HG03025 (cell line): ENCODE data around the gene NR2C2.
"Not testable (repeated sequence)": the region's sequence is repeated elsewhere in the genome, so short reads cannot be mapped to it uniquely, and the experiment has no call there.

ENCODE experiments used
- ATAC-seq: cut with Tn5 transposase; IDR thresholded peaks from one replicate; pipeline ENCODE4 v1.9.1; 2021; ENCODE audit warnings: mild to moderate bottlenecking, moderate library complexity; ENCODE audit not compliant: unreplicated experiment, low FRiP score

The NR2C2 gene

DNA sequence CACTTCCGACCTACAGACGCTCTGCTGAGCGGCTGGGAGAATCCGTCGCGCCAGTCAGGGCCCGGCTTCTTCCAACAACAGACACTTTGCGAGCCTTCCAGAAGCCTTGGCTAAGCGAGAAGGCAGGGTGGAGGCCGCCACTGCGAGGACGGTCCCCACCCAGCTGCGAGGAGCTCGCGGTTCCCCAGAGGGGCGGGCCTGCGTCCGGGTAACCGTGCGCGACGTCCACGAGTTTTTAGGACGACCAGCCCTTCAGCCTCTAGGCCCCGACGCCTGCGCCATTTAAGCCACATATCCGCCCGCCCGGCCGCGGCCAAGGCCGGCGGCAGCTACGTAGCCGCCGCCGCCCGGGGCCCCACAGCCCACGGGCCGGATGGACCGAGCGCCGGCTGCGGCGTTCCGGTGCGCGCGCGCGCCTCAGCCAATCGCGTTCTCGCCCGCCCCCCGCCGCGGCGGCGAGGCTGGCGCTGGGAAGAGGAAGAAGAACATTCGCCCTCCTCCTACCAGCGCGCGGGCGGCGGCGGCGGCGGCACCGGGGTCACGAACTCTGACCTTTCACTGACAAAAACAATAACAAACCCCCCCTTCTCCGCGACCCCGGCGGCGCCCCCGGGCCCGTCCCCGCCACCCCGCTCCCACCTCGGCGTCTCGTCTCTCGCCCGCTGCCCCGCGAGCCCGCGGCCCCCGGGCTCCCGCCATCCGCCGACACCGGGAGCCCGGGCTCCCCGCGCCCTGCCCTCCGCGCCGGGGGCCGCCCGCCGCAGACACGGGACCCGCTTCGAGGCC is at the start of gene NR2C2:
Gene NR2C2 (plus strand): TSS at position 484 of the 786 bp plus-strand sequence. CDS start 56,332 bp downstream, outside the sequence.
- peak; percentile 53 for ATAC-seq

DNA sequence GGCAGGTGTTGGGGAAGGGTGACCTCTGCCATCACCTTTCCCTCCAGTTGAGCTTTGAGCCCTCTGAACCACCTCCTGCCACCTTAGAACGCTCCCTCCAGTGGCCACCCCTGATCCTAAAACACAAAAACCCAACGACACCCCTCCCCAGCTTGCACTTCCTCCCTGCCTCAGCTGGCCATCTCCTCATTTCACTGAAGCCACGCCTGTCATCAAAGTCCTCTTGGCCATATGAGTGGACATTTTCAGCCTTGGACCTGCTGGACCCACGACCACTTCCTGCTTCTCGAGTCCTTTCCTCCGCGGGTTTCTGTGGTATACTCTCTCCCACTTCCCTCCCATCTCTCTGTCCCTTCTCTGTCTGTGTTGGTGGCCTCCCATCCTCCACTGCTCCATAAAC is 48.5 kb upstream of the NR2C2 start:
- ATAC-seq: no peak

DNA sequence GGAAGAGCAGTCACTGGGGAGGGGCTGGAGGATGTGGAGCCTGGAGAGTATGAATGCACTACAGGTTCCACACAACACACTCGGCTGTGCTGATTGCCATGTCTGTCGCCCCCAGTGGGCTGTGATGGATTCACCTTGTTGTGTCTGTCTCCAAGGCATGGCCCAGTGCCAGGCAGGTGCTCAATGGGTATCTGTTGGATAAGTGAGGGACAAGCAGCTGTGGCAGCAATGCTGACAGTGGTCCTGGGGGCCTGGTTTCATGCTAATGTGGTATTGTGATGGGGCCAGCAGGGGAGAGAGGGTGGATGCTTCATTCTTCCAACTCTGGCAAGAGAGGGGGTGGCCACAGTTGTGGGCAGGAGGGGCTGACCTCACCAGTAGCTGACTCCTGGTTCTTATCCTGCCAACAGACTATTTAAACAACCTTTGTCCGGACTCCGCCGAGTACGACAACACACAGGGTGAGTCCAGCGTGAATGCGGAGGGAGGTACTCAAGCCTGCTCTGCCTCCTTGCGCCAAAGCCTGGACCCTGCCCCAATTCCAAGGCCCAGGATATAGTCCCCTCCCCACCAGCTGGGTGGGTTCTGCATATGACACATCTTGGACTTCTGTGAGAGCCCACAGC is 47.3 kb upstream of the NR2C2 start:
- no peak for ATAC-seq

DNA sequence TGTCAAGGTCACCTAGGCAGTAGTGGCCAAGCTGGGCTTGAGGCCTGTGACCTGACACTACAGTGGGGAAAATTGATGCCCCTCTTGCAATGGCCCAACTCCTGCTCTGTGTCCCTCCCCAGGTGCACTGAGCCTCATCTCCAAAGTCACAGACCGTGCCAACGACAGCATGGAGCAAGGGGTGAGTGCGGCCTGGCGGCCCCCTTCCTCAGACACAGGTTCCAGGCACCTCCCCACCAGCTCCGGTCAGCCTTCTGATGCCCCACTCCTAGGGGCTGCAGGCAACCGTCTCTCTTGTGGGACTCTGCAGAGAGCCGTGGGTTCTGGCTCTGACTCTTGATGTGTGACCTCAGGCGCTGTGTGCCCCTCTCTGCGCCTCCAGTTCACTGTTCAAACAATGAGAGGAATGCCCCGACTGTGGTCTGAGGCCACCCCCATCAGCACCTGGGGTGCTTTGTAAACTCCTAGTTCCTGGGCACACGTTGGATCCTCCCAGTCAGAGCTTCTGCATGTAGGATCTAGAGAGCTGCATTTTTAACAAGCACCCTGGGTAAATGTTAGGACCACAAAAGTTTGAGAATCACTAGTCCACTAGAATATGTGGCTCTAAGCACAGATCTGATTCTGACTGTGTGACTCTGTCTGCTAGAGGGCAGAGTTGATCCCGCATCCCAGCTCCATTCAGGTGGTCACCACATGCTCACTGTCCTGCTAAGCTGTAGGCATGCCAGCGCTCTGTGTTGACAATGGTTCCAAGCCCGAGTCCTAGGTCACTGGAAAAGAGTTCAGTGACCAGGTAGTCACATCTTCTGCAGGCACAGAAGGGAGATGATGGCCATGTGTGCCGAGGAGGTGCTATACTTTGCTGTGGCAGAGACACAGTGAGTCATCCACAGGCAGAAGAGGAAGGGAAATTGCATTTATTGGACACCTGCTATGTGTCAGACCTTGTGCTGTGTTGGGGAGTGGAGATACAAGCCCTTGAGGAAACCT is 46.2 kb upstream of the NR2C2 start:
- no peak for ATAC-seq

DNA sequence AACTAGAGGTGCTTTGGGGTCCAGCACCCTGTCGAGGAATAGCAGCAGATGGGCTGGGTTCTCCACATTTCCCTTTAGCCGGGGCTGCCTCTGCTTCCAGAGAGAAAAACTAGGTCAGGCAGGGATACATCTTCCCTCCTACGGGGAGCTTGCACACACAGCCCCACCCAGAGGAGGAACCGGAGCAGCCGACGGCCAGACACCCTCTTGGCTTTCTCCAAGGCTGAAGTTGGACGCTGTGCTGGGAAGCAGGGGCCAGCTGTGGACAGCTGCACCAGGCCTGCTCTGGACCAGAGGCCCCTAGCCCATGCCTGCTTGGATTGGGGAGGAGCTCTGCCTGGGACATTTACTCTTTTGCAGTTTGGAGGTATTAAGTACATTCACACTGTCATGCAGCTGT is 44.7 kb upstream of the NR2C2 start:
- no peak for ATAC-seq

DNA sequence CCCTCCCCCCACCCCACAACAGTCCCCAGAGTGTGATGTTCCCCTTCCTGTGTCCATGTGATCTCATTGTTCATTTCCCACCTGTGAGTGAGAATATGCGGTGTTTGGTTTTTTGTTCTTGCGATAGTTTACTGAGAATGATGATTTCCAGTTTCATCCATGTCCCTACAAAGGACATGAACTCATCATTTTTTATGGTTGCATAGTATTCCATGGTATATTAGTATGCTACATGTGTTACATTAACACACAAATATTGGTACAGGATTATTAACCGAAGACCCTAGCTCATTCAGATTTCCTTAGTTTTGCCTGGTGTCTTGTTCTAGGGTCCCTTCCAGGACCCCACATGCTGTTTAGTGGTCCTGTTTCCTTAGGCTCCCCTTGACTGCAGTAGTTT is 43.9 kb upstream of the NR2C2 start:
- ATAC-seq: not testable (repeated sequence)

DNA sequence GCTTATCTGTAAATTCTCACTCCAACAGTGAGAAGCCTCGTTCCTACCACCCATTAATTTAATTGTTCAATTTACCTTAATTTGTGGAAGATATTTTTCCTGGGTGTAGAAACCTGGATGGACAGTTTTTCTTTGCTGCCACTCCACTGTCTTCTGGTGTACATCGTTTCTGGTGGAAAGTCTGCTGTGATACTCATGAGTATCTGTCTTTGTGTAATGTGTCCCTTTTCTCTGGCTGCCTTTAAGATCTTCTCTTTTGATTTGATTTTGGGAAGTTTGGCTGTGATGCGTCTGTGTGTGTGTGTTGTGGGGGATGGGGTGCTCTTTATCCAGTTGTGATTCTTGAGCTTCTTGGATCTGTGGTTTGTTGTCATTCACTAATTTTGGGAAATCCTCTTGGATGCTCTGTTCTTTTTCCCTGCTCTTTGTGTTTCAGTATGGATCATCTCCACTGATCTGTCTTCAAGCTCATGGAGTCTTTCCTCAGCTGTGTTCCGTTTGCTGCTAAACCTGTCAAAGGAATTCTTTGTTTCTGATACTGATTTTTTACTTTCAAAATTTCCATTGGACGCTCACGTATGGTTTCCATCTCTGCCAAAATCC is 42.2 kb upstream of the NR2C2 start:
- ATAC-seq: no peak

DNA sequence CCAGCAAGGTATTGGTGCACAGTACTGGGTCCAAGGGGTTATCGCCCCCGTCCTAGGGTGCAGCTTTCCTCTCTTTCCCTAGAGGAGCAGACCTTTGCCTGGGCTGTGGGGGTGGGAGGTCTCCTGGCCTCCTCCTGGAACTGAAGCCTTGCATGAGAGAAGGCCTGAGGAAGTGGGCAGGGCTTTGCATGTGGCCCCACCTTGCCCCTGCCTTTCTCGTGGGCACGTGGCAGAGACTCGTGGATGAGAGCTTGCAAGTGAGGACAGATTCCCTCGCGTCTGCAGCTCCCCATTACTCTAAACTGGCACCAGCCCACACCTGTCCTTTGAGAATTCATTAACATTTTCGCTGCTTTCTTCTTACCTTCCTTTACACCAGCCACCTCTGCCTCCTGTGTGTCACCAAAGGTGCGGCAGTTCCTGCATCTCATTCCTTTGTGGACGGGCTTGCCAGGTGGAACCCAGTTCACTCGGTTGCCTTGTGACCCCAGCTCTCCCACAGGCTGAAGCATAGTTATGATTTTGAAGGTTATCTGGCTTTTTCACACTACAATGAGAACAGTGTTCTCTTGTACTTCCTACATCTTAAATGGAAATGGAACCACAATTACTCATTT is 40.9 kb upstream of the NR2C2 start:
- ATAC-seq: no peak

DNA sequence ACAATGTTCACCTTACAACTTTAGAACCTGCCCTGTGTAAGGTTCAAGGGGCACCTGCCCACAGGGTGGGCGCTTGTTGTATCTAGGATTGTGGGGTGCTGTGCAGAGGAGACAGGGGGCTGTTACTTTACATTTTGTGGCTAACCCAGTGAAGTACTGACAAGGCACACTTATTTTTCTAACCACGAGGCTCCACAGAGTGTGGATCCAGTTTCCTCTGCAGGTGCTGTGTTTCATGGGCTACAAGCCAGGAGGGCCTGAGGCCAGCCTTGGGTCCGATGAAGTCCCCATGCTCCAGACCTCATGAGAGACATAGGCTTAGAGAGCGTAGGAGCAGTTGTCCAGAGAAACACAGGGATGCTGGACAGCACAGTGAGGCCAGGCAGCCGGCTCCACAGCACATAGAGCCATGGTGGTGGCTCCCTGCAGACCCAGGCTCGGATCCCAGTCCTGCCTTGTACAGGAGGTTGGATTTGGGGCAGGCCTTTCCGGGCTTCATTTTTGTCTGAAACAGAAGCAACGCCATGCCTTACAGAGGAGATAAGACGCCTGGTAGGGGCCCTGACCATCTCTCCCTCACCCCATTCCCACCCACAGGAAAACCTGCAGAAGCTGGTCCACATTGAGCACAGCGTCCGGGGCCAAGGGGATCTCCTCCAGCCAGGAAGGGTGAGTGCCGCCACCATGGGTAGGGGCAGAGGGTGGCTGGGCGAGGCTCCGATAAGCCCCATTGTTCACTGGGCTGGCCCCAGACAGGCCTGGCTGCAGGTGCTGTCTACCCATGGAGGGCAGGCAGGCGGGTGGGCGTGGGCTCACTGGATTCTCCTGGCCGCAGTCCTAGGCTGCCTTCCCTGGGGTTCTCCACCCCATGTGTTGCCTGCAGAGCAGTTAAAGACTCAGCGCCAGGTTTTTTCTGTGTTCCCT is 40.1 kb upstream of the NR2C2 start:
- ATAC-seq: no peak

DNA sequence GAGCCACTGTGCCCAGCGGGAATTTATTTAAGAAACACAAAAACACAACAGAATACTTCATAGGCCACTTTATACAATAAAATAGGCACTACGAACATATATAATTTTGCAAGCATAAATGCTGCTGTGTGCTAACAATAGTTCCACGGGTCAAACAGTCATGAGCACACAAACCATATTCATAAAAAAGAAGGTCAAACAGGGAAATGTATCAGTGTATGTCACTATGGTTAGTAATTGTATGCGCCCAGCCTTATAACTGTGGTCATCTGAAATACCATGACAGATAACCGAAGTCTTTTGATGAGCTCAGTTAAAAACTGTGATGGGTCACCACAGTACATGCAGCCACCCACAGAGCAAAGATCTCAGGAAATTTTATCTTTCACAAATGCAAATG is 38.1 kb upstream of the NR2C2 start:
- no peak for ATAC-seq

DNA sequence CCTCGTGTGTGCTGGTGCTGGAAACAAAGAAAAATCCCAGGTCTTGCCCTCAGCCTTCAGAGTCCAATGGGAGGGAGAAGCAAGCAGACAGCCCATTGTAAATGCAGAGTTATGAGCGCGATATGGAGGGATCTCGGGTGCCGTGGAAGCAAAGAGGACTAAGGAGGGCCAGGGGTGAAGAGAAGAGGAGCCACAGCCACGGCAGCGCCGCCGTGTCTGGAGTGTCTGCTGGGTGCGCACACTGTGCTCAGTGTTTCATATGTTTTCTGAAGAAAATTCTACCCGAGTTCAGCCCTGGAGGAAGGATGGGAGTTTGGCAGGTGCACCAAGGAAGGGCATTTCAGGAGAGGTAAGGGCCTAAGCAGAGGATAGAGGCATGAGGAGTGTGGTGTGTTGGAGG is 35.7 kb upstream of the NR2C2 start:
- no peak for ATAC-seq

DNA sequence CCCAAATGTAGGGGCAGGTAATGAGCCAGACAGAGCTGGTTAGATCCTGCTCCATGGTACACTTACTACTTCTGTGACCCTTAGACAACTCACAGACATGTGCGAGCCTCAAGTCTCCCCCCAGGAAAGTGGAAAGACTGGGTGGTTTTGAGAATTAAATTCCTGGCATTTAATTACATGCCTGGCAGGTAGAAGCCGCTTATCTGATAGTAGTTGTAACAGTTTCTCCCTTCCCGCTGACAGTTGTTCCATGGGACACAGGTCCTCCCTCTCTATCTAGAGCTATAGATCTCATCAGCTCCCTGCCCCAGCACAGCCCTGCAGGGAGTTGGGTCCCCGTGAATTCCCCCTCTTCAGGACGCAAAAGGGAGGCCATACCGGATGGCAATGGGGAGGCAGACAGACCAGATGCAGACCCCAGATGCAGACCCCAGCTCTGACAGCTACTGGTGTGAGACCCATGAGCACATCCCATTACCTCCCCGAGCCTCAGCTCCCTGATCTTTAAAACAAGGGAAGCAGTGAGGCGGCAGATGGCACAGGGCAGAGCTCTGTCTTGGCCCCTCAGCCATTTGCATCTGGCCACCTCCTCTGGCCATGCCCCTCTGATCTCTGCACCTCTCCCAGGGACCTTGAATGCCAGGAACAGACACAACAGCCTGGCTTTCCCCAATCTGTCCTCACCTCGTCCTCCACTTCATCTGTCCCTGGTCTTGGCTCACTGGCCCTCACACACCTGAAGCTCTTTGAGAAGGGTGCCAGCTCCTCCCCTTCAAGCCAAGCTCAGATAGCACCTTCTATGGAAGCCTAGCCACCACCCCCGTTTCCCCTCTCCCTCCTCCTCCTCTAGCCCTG is 34.1 kb upstream of the NR2C2 start:
- no peak for ATAC-seq

DNA sequence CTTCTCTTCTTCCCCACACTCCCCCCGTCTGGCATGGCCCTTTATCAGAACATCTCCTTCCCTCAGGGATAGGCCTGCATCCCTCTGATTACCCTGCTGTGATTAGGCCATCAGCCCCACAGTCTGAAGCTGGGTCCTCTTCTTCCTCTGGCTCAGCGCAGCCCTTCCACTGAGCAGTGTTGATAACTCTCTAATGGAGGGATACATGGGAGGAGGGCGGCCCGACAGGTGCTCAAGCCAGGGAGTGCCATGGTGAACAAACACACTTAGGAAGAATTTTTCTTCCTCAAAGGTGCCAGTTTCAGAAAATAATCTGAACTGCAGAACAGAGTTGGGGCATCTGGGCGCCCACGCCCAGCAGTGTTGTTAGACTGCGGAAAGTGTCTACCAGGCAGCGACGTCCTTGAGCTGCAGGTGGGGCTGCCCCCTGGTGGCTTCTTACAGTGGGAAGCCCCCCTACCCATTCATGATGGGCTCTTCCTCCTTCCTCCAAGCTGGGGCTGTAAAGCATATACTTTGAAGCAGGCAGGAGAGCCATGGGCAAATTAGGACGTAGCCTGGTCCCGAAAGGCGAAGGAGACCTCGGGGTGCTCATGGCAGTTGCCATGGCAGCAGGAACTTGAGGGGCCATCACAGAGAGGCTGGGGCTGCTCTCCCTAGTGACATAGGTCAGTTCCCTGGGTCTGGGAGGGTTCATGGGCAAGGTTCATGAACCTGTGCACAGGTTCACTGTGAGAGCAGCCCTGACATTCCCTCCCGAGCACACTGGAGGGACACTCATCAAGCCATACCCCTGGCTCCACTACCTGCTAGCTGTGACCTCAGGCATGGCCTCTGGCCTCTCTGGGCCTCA is 33.2 kb upstream of the NR2C2 start:
- ATAC-seq: no peak

DNA sequence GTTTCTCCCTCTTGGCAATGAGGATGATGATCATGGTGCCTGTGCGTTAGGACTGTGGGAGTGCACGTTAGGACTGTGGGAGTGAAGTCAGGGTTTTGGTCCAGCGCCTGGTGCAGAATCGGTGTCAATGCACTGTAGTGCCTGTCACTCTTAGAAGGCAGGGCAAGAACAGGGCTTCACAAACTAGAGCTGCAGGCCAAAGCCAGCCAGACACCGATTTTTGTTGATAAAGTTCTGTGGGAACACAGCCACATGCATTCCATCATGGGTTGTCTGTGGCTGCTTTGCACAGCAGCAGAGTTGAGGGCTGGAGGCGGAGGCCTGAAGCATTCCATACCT is 32.6 kb upstream of the NR2C2 start:
- ATAC-seq: no peak

DNA sequence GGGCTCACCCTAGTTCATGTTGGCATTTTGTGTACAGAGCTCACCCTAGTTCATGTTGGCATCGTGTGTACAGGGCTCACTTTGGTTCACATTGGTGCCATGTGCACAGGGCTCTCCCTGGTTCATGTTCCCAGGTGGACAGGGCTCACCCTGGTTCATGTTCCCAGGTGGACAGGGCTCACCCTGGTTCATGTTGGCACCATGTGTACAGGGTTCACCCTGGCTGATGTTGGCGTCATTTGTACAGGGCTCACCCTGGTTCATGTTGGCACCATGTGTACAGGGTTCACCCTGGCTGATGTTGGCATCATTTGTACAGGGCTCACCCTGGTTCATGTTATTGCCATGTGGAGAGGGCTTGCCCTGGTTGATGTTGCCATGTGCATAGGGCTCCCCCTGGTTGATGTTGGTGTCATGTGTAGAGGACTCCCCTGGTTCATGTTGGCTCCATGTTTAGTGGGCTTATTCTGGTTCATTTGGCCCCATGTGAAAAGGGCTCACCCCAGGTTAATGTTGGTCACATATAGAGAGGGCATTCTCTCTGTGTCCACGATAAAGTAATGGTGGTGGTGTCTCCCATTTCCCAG is 31.7 kb upstream of the NR2C2 start:
- ATAC-seq: no peak

DNA sequence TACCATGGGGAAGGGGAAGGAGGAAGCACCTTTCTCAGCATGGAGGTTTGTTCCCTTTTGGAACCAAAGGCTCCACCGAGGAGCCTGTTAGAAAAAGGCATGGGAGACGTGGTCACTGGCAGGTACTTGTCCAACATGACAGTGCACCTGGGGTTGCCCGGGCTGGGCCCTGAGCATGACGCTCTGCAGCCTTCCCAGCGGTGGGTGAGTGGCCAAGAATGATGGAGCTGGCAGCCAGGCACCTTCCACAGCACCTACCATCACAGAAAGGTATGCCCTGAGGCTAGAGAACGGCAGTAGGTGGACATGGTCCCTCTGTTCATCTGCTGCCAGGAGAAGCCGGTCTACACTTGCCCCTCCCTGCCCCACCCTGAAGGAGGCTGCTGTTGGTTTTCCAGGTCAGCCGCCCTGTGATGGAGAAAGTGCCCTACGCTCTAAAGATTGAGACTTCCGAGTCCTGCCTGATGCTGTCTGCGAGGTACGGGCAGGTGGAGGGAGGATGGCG is 29.0 kb upstream of the NR2C2 start:
- no peak for ATAC-seq

DNA sequence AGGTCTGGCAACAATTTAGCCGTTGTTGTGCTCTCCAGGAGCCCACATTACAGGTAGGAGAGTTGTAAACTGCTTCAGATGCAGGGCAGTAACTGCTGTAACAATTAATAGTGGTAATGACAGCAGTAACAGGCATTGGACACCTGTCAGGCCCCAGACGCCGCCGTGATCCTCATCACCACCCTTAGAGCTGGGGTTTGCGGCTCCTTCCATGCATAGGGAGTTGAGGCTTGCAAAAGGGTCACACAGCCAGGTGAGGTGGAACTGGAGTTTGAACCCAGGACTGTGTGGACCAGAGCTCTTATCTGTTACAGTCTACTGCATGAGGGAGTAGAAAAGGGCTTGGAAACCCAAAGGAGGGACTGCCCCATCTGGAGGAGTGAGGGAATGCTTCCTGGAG is 26.8 kb upstream of the NR2C2 start:
- no peak for ATAC-seq
